ENCODE results near the gene LRP3. TPM values are rescaled to one million over a fixed set of nuclear protein-coding genes. Genes with fewer than 3 reads are reported as not detected.

Gene LRP3
- total RNA-seq, 4 donors from 2014 or later = 5.5 to 17.2 (median 8.9) TPM

- Histone ChIP-seq H3K36me3 (no peaks in the 10 kb centered on the region), H3K9me3 (peaks cover 0 to 26% (median 21%) of the 10 kb centered on the region in 3 donors), H3K27me3 (peaks cover 14 to 95% (median 27%) of the 10 kb centered on the region in 4 donors), H3K27ac (no peak overlapping the region), H3K4me1 (peaks cover 0 to 24% (median 17%) of the 10 kb centered on the region in 3 donors), H3K4me3 (peak overlapping the region in 2 of 4 donors; percentile 19 to 45)
- WGBS, 2 donors = 51 to 80% methylated on average over 1 to 7 of the region's 18 CpGs
- intact Hi-C loops (cut with DNase I) = no loop called here
- no peak for DNase-seq
- TF ChIP-seq CTCF (IDR thresholded peaks at IDR 0.05) (no peak), POLR2A (IDR thresholded peaks at IDR 0.05) (no peak)
These were observed 30.7 kb downstream of the LRP3 start for GRCh38 chr19:33224694-33225457.

GRCh38 chr19:33225458-33225926 lies 31.4 kb downstream of the LRP3 start, which contains the start of gene SLC7A10:
Gene SLC7A10, minus strand, starts transcription at chr19:33225850. Its CDS starts 147 bp downstream, at chr19:33225703.
- H3K36me3 ChIP-seq = no peaks in the 10 kb centered on the region
- intact Hi-C loops (cut with DNase I) = no loop called here
- H3K4me3 ChIP-seq = peak within 1 kb of the TSS in 3 of 4 donors; percentile 4 to 51 (median 39)
- peaks cover 14 to 96% (median 27%) of the 10 kb centered on the region in 4 donors for H3K27me3 ChIP-seq
- no CpG with 5 or more reads among the region's 62 CpGs for WGBS, 2 donors
- H3K9me3 ChIP-seq = peaks cover 0 to 26% (median 21%) of the 10 kb centered on the region in 3 donors
- H3K27ac ChIP-seq = no peak within 1 kb of the TSS
- TF ChIP-seq CTCF (IDR thresholded peaks at IDR 0.05) (no peak), POLR2A (IDR thresholded peaks at IDR 0.05) (no peak)
- no peak for DNase-seq
- H3K4me1 ChIP-seq = peaks cover 0 to 24% (median 17%) of the 10 kb centered on the region in 3 donors

GRCh38 chr19:33226550-33227241 lies 32.6 kb downstream of the LRP3 start:
- Histone ChIP-seq H3K36me3 (no peaks in the 10 kb centered on the region), H3K4me3 (peak overlapping the region in 3 of 4 donors; percentile 4 to 51 (median 39)), H3K27me3 (peaks cover 14 to 93% (median 27%) of the 10 kb centered on the region in 4 donors), H3K4me1 (peaks cover 0 to 24% (median 17%) of the 10 kb centered on the region in 3 donors), H3K9me3 (peaks cover 0 to 26% (median 21%) of the 10 kb centered on the region in 3 donors), H3K27ac (no peak overlapping the region)
- TF ChIP-seq CTCF (IDR thresholded peaks at IDR 0.05) = no peak
- TF ChIP-seq POLR2A (IDR thresholded peaks at IDR 0.05) = no peak
- 33% methylated on average over 20 of the region's 66 CpGs; no CpG with 5 or more reads in 1 of the 2 donors for WGBS, 2 donors
- intact Hi-C loops (cut with DNase I) = no loop called here
- no peak for DNase-seq

GRCh38 chr19:33227242-33227650 lies 33.1 kb downstream of the LRP3 start:
- peaks cover 0 to 24% (median 17%) of the 10 kb centered on the region in 3 donors for H3K4me1 ChIP-seq
- peaks cover 14 to 92% (median 27%) of the 10 kb centered on the region in 4 donors for H3K27me3 ChIP-seq
- peaks cover 0 to 26% (median 21%) of the 10 kb centered on the region in 3 donors for H3K9me3 ChIP-seq
- no peak overlapping the region for H3K27ac ChIP-seq
- intact Hi-C loops (cut with DNase I) = no loop called here
- DNase-seq = no peak
- no peaks in the 10 kb centered on the region for H3K36me3 ChIP-seq
- 42 to 51% methylated on average over 6 to 12 of the region's 18 CpGs for WGBS, 2 donors
- TF ChIP-seq CTCF (IDR thresholded peaks at IDR 0.05) = no peak
- no peak for TF ChIP-seq POLR2A (IDR thresholded peaks at IDR 0.05)
- H3K4me3 ChIP-seq = peak overlapping the region in 2 of 4 donors; percentile 39 to 51
